Stimulated activated CD4-positive, alpha-beta T cell treated with anti-CD3 and anti-CD28 coated beads, Interleukin-1b, Interleukin-23, amount 100 ng/mL, for 4 hours (primary cell): ENCODE data around the gene API5.

Experiments
- DNase-seq, 2 donors: peaks; one replicate each; pipeline ENCODE4 v3.0.0-alpha.2; 2020; ENCODE audit warnings: low read depth in 2 of 2

Gene API5

GRCh38 chr11:43359422-43359818 is 47.6 kb downstream of the API5 start:
- no peak for DNase-seq

- no peak for DNase-seq
These were observed 48.7 kb downstream of the API5 start for GRCh38 chr11:43360361-43361032.

DNA sequence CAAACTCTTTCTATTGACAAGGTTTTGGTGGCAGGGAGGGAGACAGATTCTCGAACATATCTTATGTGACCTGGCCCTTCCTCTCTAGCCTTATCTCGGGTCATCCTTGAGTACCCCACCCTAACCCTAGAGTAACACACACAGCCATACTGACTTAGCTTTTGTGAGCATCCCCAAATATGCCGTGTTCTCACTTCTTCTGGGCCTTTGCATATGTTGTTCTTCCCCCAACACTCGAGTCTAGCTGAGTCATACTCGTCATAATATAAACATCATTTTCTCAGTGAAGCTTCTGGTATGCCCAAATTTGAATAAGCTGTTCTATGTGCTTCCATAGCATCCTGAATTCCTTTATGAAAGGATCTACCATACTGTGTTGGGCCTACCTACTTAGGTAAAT is 54.9 kb downstream of the API5 start:
- no peak for DNase-seq

- DNase-seq = no peak
These were observed 55.8 kb downstream of the API5 start for GRCh38 chr11:43367382-43368178.

DNA sequence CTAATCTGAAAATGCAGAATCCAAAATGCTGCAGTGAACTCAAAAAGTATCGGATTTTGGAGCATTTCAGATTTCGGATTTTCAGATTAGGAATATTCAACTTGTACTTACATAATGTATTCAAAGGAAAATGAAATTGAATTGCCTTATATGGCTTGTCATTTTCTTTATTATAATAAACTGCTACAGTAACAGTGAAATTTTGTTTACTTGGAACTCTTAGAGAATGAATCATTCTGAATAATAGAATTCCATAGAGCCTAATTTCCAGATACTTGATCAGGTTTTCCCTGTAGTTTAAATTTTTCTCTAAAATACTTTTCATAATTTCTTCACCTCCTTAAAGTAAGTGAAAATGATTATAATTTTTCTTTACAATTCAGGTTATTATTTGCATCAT is 64.3 kb downstream of the API5 start:
- no peak for DNase-seq

DNA sequence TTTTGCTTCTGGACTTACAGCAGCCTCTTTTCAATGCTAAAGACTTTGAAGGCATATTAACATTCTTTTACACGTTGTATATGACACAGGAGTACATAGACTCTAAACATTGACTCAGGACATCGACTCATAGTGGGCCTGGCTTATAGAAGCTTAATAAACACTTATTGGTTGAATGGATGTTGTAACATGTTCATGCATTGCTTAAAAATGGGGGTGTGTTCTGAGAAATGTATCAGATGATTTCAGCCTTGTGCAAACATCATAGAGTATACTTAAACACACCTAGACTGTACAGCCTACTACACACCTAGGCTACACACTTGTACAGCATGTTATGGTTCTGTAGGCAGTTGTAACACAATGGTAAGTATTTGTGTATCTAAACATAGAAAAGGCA is 64.8 kb downstream of the API5 start:
- no peak for DNase-seq

- DNase-seq = no peak
These were observed 65.6 kb downstream of the API5 start for GRCh38 chr11:43377389-43377788.

GRCh38 chr11:43378897-43379296 is 67.1 kb downstream of the API5 start:
- no peak for DNase-seq

DNA sequence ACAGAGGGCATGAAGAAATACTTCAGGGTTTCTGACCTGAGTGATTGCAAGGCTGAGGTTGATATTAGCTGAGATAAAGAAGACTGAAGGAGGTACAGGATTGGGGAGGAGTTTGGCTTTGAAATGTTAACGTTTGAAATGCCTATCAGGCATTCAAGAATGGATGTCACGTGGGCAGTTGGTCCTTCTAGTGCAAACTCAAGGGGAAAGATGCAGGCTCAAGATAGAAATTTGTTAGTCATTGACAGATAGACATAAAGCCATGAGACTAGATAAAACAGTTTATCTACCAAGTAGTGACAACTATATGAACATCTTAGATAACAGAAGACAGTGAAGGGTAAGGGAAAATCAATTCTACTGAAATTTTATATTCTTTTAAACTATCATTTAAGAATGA is 70.0 kb downstream of the API5 start:
- DNase-seq = no peak

DNA sequence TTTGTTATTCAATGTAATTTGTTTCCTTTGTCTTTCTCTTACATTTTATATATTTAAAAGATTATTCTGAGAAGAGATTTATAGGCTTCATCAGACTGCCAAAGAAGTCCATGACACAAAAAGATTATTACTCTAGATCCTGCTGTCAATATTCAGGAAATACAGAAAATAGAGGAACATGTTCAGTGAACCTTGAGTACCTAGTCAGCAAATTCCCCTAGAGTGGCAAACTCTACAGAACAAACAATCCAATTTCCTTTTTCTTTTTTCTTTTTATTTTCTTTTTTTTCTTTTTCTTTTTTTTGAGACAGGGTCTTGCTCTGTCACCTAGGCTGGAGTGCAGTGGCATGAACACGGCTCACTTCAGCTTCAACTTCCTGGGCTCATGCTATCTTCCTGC is 70.8 kb downstream of the API5 start:
- no peak for DNase-seq

DNA sequence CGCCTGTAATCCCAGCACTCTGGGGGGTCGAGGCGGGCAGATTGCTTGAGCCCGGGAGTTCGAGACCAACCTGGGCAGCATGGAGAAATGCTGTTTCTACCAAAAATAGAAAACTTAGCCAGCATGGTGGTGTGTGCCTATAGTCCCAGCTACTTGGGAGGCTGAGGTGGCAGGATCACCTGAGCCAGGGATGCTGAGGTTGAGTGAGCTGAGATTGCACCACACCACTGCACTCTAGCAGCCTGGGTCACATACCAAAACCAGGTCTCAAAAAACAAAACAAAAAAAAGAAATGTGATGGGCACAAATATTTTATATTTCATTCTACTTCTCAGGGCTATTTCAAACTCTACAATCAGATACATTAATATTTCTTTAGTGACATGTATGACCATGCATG is 72.6 kb downstream of the API5 start:
- no peak for DNase-seq

DNA sequence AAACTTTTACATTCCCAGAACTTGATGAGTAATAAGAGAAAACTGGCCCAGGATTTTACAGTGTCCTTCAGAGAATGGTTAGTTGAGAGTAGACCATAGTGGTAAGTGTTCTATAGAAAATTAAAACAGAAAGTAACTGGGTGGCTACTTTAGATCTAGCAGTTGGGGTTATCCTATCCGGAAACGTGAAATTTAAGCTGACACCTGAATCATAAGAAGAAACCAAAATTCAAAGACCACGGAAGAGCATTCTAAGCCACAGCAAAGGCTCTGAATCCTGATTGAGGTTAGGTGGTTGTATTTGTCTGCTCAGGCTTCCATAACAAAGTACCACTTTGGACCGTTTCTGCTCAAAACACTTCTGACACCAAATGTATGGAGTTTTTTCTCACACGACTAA is 80.9 kb downstream of the API5 start:
- no peak for DNase-seq

DNA sequence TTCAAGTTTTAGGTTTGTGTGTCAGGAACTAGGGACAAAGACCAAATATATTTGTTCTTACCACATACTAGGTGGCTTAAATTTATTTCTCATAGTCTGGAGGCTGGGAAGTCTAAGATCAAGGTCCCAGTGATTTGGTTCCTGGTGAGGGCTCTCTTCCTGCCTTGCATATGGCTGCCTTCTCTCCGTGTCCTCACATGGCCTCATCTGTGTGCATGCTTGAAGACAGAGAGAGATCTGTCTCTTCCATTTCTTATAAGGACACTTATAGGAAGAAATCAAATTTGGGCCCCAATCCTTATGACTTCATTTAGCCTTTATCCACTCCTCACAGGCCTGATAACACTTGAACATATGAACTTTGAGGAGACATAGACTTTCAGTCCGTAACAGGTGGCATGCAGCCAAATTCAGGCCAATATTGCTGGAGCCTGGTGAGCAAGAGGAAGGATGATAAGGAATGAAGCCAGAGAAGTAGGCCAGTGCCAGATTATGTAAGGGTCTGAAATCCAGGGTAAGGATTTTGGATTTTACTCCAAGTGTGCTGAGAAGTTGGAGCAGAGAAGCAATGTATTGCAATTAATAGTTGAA is 82.1 kb downstream of the API5 start:
- DNase-seq = no peak
